CD8-positive, alpha-beta memory T cell (primary cell): Measurements from ENCODE around the gene TPR. TPM values are rescaled to one million over a fixed set of nuclear protein-coding genes. Genes with fewer than 3 reads are reported as not detected.

Source experiments
- CTCF ChIA-PET: fragments of 350-600 bp; sonication (Branson Sonifier 250); formaldehyde crosslinking; loops from one replicate; lab custom pipeline; 2021; ENCODE audit warnings: antibody characterized with exemption; lab: Charles Lee
- POLR2A ChIA-PET: fragments of 350-600 bp; sonication (Branson Sonifier 250); formaldehyde crosslinking; loops from one replicate; lab custom pipeline; 2021; ENCODE audit warnings: antibody characterized with exemption; lab: Charles Lee
- DNase-seq, 5 donors: peaks; one replicate each; pipeline versions ENCODE4 v3.0.0 to v3.0.0-alpha.2; 2020 to 2022; ENCODE audit warnings: mixed read lengths in 1 of 5
- H3K27ac ChIP-seq: one replicate; pipeline ENCODE4 v1.7.0; 2013; ENCODE audit warnings: low read depth, mild to moderate bottlenecking, low read length, moderate library complexity
- H3K27me3 ChIP-seq: 2 replicates; pipeline ENCODE4 v1.7.0; 2013; ENCODE audit warnings: low read length, mild to moderate bottlenecking; ENCODE audit not compliant: insufficient read depth, poor library complexity, severe bottlenecking
- H3K36me3 ChIP-seq: 2 replicates; pipeline ENCODE4 v1.7.0; 2013; ENCODE audit warnings: mild to moderate bottlenecking, low read length, moderate library complexity; ENCODE audit not compliant: insufficient read depth
- H3K4me1 ChIP-seq: 2 replicates; pipeline ENCODE4 v1.7.0; 2013; ENCODE audit warnings: mild to moderate bottlenecking, low read length, moderate library complexity; ENCODE audit not compliant: insufficient read depth
- H3K4me3 ChIP-seq: 2 replicates; pipeline ENCODE4 v1.7.0; 2013; ENCODE audit warnings: mild to moderate bottlenecking, low read length
- H3K9me3 ChIP-seq: 2 replicates; pipeline ENCODE4 v1.7.0; 2013; ENCODE audit warnings: mild to moderate bottlenecking, low read length
- H3K27ac Mint-ChIP-seq, 8 donors: one replicate each; pipeline ENCODE4 v1.8.0; 2020 to 2021; ENCODE audit warnings: mixed read lengths in 8 of 8, mild to moderate bottlenecking in 6 of 8, inconsistent platforms in 3 of 8, moderate library complexity in 3 of 8
- H3K27me3 Mint-ChIP-seq, 2 donors: one replicate each; pipeline ENCODE4 v1.8.0; 2020 to 2021; ENCODE audit warnings: mixed read lengths in 2 of 2, mild to moderate bottlenecking in 1 of 2, moderate library complexity in 1 of 2
- H3K36me3 Mint-ChIP-seq, 3 donors: one replicate each; pipeline ENCODE4 v1.8.0; 2020 to 2021; ENCODE audit warnings: mixed read lengths in 3 of 3, inconsistent platforms in 1 of 3, mild to moderate bottlenecking in 1 of 3
- H3K4me1 Mint-ChIP-seq, 3 donors: one replicate each; pipeline ENCODE4 v1.8.0; 2020 to 2021; ENCODE audit warnings: mixed read lengths in 3 of 3, inconsistent platforms in 1 of 3, mild to moderate bottlenecking in 1 of 3
- H3K4me3 Mint-ChIP-seq, 7 donors: one replicate each; pipeline ENCODE4 v1.8.0; 2020 to 2021; ENCODE audit warnings: mixed read lengths in 7 of 7, mild to moderate bottlenecking in 6 of 7, moderate library complexity in 4 of 7, inconsistent platforms in 2 of 7
- H3K9me3 Mint-ChIP-seq, 5 donors: one replicate each; pipeline ENCODE4 v1.8.0; 2020 to 2022; ENCODE audit warnings: mixed read lengths in 5 of 5, mild to moderate bottlenecking in 3 of 5, moderate library complexity in 2 of 5, inconsistent platforms in 1 of 5
- polyA plus RNA-seq: library from polyadenylated mRNA; unstranded; fragments of 300-500 nt; fragmentation: Illumina TruSeq; gene quantifications from one replicate; pipeline ENCODE4 v1.2.3, GENCODE V29; 2021
- total RNA-seq, 2 experiments: library from RNA; stranded (reverse); gene quantifications; one replicate each; pipeline ENCODE4 v1.2.3, GENCODE V29; 2021

TPR gene
- total and polyA plus RNA-seq, 3 experiments from 2014 or later: 73.4 to 117 (median 111) TPM

DNA sequence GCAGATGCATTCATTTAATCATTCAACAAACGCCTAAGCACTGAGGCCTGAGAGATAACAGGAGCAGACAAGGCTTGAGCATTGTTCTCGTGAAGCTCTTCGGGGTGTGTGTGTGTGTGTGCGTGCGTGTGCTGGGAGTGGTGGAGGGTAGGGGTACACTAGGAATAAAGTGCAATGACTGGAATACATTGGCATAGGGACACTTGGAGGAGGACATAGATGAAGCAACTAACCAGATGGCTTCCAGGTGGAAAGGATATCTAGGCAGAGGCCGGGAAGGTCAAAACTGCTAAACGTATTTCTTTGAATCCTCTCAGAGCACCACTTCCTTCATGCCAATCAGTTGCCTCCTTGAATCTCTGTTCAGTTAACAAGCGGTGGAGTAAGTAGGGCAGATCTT lies 92.6 kb downstream of the TPR start:
- Mint-ChIP-seq H3K9me3 (no peaks in the 10 kb centered on the region), H3K4me1 (no peaks in the 10 kb centered on the region), H3K27me3 (peaks cover 12 to 29% of the 10 kb centered on the region in 2 donors), H3K27ac (no peak overlapping the region), H3K4me3 (no peak overlapping the region), H3K36me3 (no peaks in the 10 kb centered on the region)
- no peaks in the 10 kb centered on the region for H3K9me3 ChIP-seq
- no peak overlapping the region for H3K27ac ChIP-seq
- no peaks in the 10 kb centered on the region for H3K36me3 ChIP-seq
- H3K4me1 ChIP-seq: peaks cover 9% of the 10 kb centered on the region
- no peak for DNase-seq
- H3K4me3 ChIP-seq: no peak overlapping the region
- no peaks in the 10 kb centered on the region for H3K27me3 ChIP-seq
- ChIA-PET POLR2A (no interaction called here), CTCF (no interaction called here)

DNA sequence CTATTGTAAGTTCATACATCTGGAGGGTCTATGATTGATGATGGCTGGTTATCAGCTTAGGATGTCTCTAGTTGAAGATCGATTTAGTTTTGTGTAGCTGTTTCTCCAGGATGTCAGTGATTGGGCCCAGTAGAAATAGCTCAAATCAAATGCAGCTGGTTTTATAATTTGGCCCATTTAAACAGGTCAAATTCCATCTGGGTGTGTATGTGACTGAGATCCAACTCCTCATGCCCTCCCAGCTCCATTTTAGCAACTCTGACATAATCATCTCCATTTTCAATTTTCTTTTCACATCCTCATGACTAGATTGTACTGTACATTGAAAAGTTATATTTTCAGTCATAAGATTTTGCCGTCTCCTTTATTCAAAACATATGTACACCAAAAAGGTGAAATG lies 99.2 kb downstream of the TPR start:
- Histone ChIP-seq H3K9me3 (no peaks in the 10 kb centered on the region), H3K4me1 (no peaks in the 10 kb centered on the region), H3K36me3 (no peaks in the 10 kb centered on the region), H3K4me3 (no peak overlapping the region), H3K27me3 (no peaks in the 10 kb centered on the region), H3K27ac (no peak overlapping the region)
- ChIA-PET CTCF (no interaction called here), POLR2A (no interaction called here)
- Mint-ChIP-seq H3K9me3 (no peaks in the 10 kb centered on the region), H3K27me3 (peaks cover 0 to 3% of the 10 kb centered on the region in 2 donors), H3K36me3 (no peaks in the 10 kb centered on the region), H3K27ac (no peak overlapping the region), H3K4me3 (no peak overlapping the region), H3K4me1 (no peaks in the 10 kb centered on the region)
- DNase-seq: no peak

DNA sequence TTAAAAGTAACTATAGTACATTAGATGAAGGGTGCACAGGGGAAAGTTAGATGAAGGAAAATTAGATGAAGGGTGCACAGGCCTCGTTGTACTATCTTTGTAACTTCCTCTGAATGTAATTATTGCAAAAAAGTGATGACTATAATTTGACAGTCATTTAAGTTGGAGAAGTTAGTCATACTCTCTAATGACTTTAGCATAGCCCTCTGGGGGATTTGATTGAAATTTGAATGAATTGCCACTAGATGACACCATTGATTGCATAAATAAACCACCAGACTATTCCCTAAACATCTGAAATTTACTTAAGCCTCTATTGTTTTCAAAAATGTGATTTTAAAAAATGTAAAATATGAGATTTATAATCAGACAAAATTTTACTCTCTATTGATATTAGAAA lies 102.6 kb downstream of the TPR start:
- Mint-ChIP-seq H3K4me3 (no peak overlapping the region), H3K27me3 (peaks cover 1 to 9% of the 10 kb centered on the region in 2 donors), H3K9me3 (peaks cover 0 to 3% (median 2%) of the 10 kb centered on the region in 5 donors), H3K27ac (no peak overlapping the region), H3K4me1 (no peaks in the 10 kb centered on the region), H3K36me3 (no peaks in the 10 kb centered on the region)
- H3K9me3 ChIP-seq: no peaks in the 10 kb centered on the region
- H3K4me3 ChIP-seq: no peak overlapping the region
- H3K4me1 ChIP-seq: no peaks in the 10 kb centered on the region
- no peaks in the 10 kb centered on the region for H3K27me3 ChIP-seq
- ChIA-PET POLR2A (no interaction called here), CTCF (no interaction called here)
- H3K27ac ChIP-seq: no peak overlapping the region
- peak in 1 of 5 donors; percentile 17 for DNase-seq
- no peaks in the 10 kb centered on the region for H3K36me3 ChIP-seq

DNA sequence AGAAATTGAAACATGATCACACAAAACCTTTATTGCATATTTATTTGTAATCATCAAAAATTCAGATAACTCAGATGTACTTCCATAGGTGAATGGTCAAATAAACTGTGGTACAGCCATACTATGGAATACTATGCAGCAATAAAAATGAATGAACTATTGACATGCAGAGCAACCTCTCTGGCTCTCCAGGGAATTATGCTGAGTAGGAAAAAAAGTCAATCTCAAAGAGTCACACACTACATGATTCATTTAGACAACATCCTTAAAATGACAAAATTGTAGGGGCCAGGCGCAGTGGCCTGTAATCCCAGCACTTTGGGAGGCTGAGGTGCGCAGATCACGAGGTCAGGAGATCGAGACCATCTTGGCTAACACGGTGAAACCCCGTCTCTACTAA lies 104.0 kb downstream of the TPR start:
- ChIA-PET CTCF (no interaction called here), POLR2A (no interaction called here)
- H3K36me3 Mint-ChIP-seq: no peaks in the 10 kb centered on the region

More for the DNA sequence above, 104.0 kb downstream of the TPR start:
- Histone ChIP-seq H3K27me3 (no peaks in the 10 kb centered on the region), H3K27ac (no peak overlapping the region), H3K9me3 (no peaks in the 10 kb centered on the region), H3K4me1 (no peaks in the 10 kb centered on the region), H3K36me3 (no peaks in the 10 kb centered on the region), H3K4me3 (no peak overlapping the region)
- Mint-ChIP-seq H3K27me3 (peaks cover 1 to 15% of the 10 kb centered on the region in 2 donors), H3K4me3 (no peak overlapping the region), H3K27ac (no peak overlapping the region), H3K9me3 (peaks cover 0 to 8% (median 3%) of the 10 kb centered on the region in 5 donors), H3K4me1 (no peaks in the 10 kb centered on the region)
- DNase-seq: no peak

Other genes with a start within 250 kb of the TPR start
- under 1 TPM in 1 of 2 experiments, not detected in 1; 0.04 TPM for gene PRG4, start 79.0 kb downstream of the TPR start, total RNA-seq
- 0.07 TPM for gene PRG4, start 79.0 kb downstream of the TPR start, polyA plus RNA-seq
- gene ODR4, start 585 bp upstream of the TPR start, total RNA-seq: 10 to 100 TPM; 16.0 to 16.3 TPM
- gene ODR4, start 585 bp upstream of the TPR start, polyA plus RNA-seq: 9.9 TPM
- gene PDC, start 85.9 kb upstream of the TPR start, total RNA-seq: not detected
- not detected for gene PDC, start 85.9 kb upstream of the TPR start, polyA plus RNA-seq